GM23338 (cell line): ENCODE measurements around the gene TPBG. TPM values are rescaled to one million over a fixed set of nuclear protein-coding genes. Genes with fewer than 3 reads are reported as not detected.

Experiments
- ATAC-seq: fragments of 200-7000 bp; cut with Tn5 transposase; 3 replicates; pipeline ENCODE4 v1.9.1; 2020
- DNase-seq: peaks from one replicate; pipeline ENCODE4 v3.0.0-alpha.2; 2015; ENCODE audit warnings: low spot score
- H2AFZ ChIP-seq: fragments of 200-600 bp; sonication (generic); 2 replicates; pipeline ENCODE4 v1.8.0; 2016; ENCODE audit warnings: antibody characterized with exemption, mild to moderate bottlenecking, moderate library complexity
- H3F3A ChIP-seq: fragments of 200-600 bp; sonication (generic); replicated peaks from 2 replicates; pipeline ENCODE4 v1.8.0; 2017; ENCODE audit warnings: antibody characterized with exemption, mixed run types, low read depth
- H3K27ac ChIP-seq: fragments of 200-600 bp; sonication (generic); 2 replicates; pipeline ENCODE4 v1.6.1; 2016; ENCODE audit warnings: low read depth
- H3K27me3 ChIP-seq: fragments of 200-600 bp; sonication (generic); 2 replicates; pipeline ENCODE4 v1.8.0; 2016; ENCODE audit warnings: mild to moderate bottlenecking, mixed run types, moderate library complexity; ENCODE audit not compliant: insufficient read depth
- H3K36me3 ChIP-seq: fragments of 200-600 bp; sonication (generic); 2 replicates; pipeline ENCODE4 v1.8.0; 2016; ENCODE audit warnings: mild to moderate bottlenecking; ENCODE audit not compliant: insufficient read depth
- H3K4me1 ChIP-seq: fragments of 200-600 bp; sonication (generic); 2 replicates; pipeline ENCODE4 v1.8.0; 2016; ENCODE audit warnings: mild to moderate bottlenecking, moderate library complexity; ENCODE audit not compliant: insufficient read depth
- H3K4me2 ChIP-seq: fragments of 200-600 bp; sonication (generic); 2 replicates; pipeline ENCODE4 v1.7.1; 2017; ENCODE audit warnings: mixed run types
- H3K4me3 ChIP-seq: fragments of 200-600 bp; sonication (generic); 2 replicates; pipeline ENCODE4 v1.6.1; 2016; ENCODE audit warnings: mixed run types
- H3K79me2 ChIP-seq: fragments of 200-600 bp; sonication (generic); replicated peaks from 2 replicates; pipeline ENCODE4 v1.8.0; 2017; ENCODE audit warnings: mild to moderate bottlenecking; ENCODE audit not compliant: insufficient read depth
- H3K9me2 ChIP-seq: fragments of 200-600 bp; sonication (generic); 2 replicates; pipeline ENCODE4 v1.8.0; 2017; ENCODE audit not compliant: insufficient read depth
- H4K20me1 ChIP-seq: fragments of 200-600 bp; sonication (generic); replicated peaks from 2 replicates; pipeline ENCODE4 v1.8.0; 2017; ENCODE audit warnings: mild to moderate bottlenecking; ENCODE audit not compliant: insufficient read depth
- H3K27ac Mint-ChIP-seq: 2 replicates; pipeline ENCODE4 v1.8.0; 2020; ENCODE audit warnings: inconsistent platforms, mild to moderate bottlenecking, moderate library complexity, mixed read lengths
- H3K27me3 Mint-ChIP-seq: 3 replicates; pipeline ENCODE4 v1.8.0; 2022; ENCODE audit warnings: low read depth, mild to moderate bottlenecking, moderate library complexity, mixed read lengths, inconsistent platforms; ENCODE audit not compliant: insufficient read depth, poor library complexity
- H3K36me3 Mint-ChIP-seq: 3 replicates; pipeline ENCODE4 v1.8.0; 2021; ENCODE audit warnings: low read depth, mild to moderate bottlenecking, inconsistent platforms, moderate library complexity, mixed read lengths
- H3K4me1 Mint-ChIP-seq: 3 replicates; pipeline ENCODE4 v1.8.0; 2020; ENCODE audit warnings: mild to moderate bottlenecking, inconsistent platforms, mixed read lengths
- H3K4me3 Mint-ChIP-seq: 3 replicates; pipeline ENCODE4 v1.8.0; 2021; ENCODE audit warnings: moderate library complexity, mild to moderate bottlenecking, inconsistent platforms, mixed read lengths
- H3K9me3 Mint-ChIP-seq: 3 replicates; pipeline ENCODE4 v1.8.0; 2020; ENCODE audit warnings: moderate library complexity, mild to moderate bottlenecking, inconsistent platforms, mixed read lengths
- CREB1 ChIP-seq: fragments of 250-450 bp; sonication (Bioruptor Pico); IDR thresholded peaks from 2 replicates; pipeline ENCODE4 v1.5.0; 2020; ENCODE audit warnings: low read depth, mild to moderate bottlenecking, moderate library complexity
- ETS1 ChIP-seq: IDR thresholded peaks from 2 replicates; pipeline ENCODE4 v1.6.1; 2016; ENCODE audit warnings: antibody characterized with exemption
- EZH2 ChIP-seq: fragments of 200-600 bp; sonication (generic); IDR thresholded peaks from one replicate; pipeline ENCODE4 v1.8.0; 2017; ENCODE audit warnings: antibody characterized with exemption, mild to moderate bottlenecking, low read depth; ENCODE audit not compliant: unreplicated experiment
- EZH2phosphoT487 ChIP-seq: fragments of 200-600 bp; sonication (generic); IDR thresholded peaks from one replicate; pipeline ENCODE4 v1.8.1; 2018; ENCODE audit warnings: antibody characterized with exemption; ENCODE audit not compliant: unreplicated experiment
- JUNB ChIP-seq: IDR thresholded peaks from one replicate; pipeline ENCODE4 v1.6.1; 2016; ENCODE audit warnings: antibody characterized with exemption; ENCODE audit not compliant: unreplicated experiment
- NANOG ChIP-seq: IDR thresholded peaks from 2 replicates; pipeline ENCODE4 v1.6.1; 2016; ENCODE audit warnings: antibody characterized with exemption, borderline replicate concordance
- POLR2AphosphoS5 ChIP-seq: IDR thresholded peaks from 2 replicates; pipeline ENCODE4 v1.6.1; 2016; ENCODE audit warnings: antibody characterized with exemption, low read depth
- STAT1 ChIP-seq: IDR thresholded peaks from one replicate; pipeline ENCODE4 v1.6.1; 2016; ENCODE audit warnings: antibody characterized with exemption; ENCODE audit not compliant: unreplicated experiment
- ZNF114 ChIP-seq: fragments of 250-450 bp; sonication (Bioruptor Pico); IDR thresholded peaks from 2 replicates; pipeline ENCODE4 v1.5.0; 2020; ENCODE audit warnings: mild to moderate bottlenecking, moderate library complexity
- ZNF331 ChIP-seq: fragments of 250-450 bp; sonication (Bioruptor Pico); IDR thresholded peaks from 2 replicates; pipeline ENCODE4 v1.5.0; 2020; ENCODE audit warnings: low read depth, mild to moderate bottlenecking, moderate library complexity
- polyA plus RNA-seq: library from polyadenylated mRNA; unstranded; fragments of >200 nt; fragmentation: Nextera tagmentation; extraction: Ambion mirVana; gene quantifications from 2 replicates; pipeline ENCODE4 v1.2.1, GENCODE V29; 2016
- total RNA-seq: library from RNA; depleted of rRNA; stranded (reverse); fragments of >200 nt; shearing (Covaris generic); gene quantifications from 2 replicates; pipeline ENCODE4 v1.2.3, GENCODE V29; 2014
- TF ChIP-seq, protein P1 (sequence below), 2 experiments: fragments of 200-600 bp in 1 of 2; sonication (generic) in 1 of 2; conservative IDR thresholded peaks; 2 replicates each; pipeline versions ENCODE4 v1.5.1 to v1.6.1; 2016 to 2017; ENCODE audit warnings: antibody characterized with exemption in 2 of 2, low read depth in 2 of 2, mild to moderate bottlenecking in 2 of 2, moderate library complexity in 1 of 2
- TF ChIP-seq, protein P2 (sequence below): fragments of 250-450 bp; sonication (Bioruptor Pico); IDR thresholded peaks from 2 replicates; pipeline ENCODE4 v1.5.0; 2020; ENCODE audit warnings: mild to moderate bottlenecking, moderate library complexity
- TF ChIP-seq, protein P3 (sequence below): IDR thresholded peaks from one replicate; pipeline ENCODE4 v1.6.1; 2018; ENCODE audit warnings: antibody characterized with exemption; ENCODE audit not compliant: unreplicated experiment

TPBG gene
- total and polyA plus RNA-seq, 2 experiments from 2014 or later: 22.1 to 33.0 TPM

DNA sequence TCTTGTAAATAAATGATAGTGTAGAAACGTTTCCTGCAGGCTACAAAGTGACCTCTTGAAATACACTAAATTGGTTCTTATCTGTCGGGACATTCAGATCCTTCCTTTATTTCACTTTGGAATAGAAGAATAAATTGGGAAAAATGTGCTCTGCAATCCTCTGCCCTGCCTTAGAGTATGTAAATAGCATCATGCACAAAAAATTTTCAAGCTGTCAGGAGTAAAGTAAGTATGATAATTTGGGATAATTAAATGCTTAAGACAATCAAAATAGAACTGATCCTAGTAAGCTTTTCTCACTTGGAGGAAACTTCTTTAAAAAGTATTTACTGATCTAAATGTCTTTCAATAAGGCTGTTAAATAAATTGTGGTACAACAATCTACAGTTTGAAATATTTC lies 3.1 kb upstream of the TPBG start:
- Histone ChIP-seq H3K4me3 (no peak overlapping the region), H3K27ac (no peak overlapping the region), H2AFZ (no peak overlapping the region), H3K4me2 (no peak overlapping the region), H4K20me1 (no peaks in the 10 kb centered on the region), H3F3A (peaks cover 4% of the 10 kb centered on the region; the same call in 1 of the 2 replicates), H3K4me1 (peaks cover 10% of the 10 kb centered on the region), H3K79me2 (no peaks in the 10 kb centered on the region), H3K36me3 (no peaks in the 10 kb centered on the region), H3K27me3 (no peaks in the 10 kb centered on the region), H3K9me2 (no peaks in the 10 kb centered on the region)
- Mint-ChIP-seq H3K27me3 (peaks cover 7% of the 10 kb centered on the region), H3K9me3 (no peaks in the 10 kb centered on the region; the same call in 2 of the 3 replicates), H3K36me3 (peaks cover 1% of the 10 kb centered on the region; the same call in 2 of the 3 replicates), H3K27ac (no peak overlapping the region), H3K4me3 (no peak overlapping the region), H3K4me1 (peaks cover 7% of the 10 kb centered on the region; the same call in 2 of the 3 replicates)
- ATAC-seq: no peak
- TF ChIP-seq CREB1 (CRISPR knock-in tag) (no peak), ZNF114 (CRISPR knock-in tag) (no peak), STAT1 (no peak), NANOG (no peak), ZNF331 (CRISPR knock-in tag) (no peak), EZH2 (no peak), ETS1 (no peak), EZH2phosphoT487 (no peak), JUNB (no peak), POLR2AphosphoS5 (no peak)
- TF ChIP-seq, protein P1, sequence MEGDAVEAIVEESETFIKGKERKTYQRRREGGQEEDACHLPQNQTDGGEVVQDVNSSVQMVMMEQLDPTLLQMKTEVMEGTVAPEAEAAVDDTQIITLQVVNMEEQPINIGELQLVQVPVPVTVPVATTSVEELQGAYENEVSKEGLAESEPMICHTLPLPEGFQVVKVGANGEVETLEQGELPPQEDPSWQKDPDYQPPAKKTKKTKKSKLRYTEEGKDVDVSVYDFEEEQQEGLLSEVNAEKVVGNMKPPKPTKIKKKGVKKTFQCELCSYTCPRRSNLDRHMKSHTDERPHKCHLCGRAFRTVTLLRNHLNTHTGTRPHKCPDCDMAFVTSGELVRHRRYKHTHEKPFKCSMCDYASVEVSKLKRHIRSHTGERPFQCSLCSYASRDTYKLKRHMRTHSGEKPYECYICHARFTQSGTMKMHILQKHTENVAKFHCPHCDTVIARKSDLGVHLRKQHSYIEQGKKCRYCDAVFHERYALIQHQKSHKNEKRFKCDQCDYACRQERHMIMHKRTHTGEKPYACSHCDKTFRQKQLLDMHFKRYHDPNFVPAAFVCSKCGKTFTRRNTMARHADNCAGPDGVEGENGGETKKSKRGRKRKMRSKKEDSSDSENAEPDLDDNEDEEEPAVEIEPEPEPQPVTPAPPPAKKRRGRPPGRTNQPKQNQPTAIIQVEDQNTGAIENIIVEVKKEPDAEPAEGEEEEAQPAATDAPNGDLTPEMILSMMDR (conservative IDR thresholded peaks at IDR 0.05; ENCODE audit: low read depth in 2 of 2): no peak
- TF ChIP-seq, protein P2, sequence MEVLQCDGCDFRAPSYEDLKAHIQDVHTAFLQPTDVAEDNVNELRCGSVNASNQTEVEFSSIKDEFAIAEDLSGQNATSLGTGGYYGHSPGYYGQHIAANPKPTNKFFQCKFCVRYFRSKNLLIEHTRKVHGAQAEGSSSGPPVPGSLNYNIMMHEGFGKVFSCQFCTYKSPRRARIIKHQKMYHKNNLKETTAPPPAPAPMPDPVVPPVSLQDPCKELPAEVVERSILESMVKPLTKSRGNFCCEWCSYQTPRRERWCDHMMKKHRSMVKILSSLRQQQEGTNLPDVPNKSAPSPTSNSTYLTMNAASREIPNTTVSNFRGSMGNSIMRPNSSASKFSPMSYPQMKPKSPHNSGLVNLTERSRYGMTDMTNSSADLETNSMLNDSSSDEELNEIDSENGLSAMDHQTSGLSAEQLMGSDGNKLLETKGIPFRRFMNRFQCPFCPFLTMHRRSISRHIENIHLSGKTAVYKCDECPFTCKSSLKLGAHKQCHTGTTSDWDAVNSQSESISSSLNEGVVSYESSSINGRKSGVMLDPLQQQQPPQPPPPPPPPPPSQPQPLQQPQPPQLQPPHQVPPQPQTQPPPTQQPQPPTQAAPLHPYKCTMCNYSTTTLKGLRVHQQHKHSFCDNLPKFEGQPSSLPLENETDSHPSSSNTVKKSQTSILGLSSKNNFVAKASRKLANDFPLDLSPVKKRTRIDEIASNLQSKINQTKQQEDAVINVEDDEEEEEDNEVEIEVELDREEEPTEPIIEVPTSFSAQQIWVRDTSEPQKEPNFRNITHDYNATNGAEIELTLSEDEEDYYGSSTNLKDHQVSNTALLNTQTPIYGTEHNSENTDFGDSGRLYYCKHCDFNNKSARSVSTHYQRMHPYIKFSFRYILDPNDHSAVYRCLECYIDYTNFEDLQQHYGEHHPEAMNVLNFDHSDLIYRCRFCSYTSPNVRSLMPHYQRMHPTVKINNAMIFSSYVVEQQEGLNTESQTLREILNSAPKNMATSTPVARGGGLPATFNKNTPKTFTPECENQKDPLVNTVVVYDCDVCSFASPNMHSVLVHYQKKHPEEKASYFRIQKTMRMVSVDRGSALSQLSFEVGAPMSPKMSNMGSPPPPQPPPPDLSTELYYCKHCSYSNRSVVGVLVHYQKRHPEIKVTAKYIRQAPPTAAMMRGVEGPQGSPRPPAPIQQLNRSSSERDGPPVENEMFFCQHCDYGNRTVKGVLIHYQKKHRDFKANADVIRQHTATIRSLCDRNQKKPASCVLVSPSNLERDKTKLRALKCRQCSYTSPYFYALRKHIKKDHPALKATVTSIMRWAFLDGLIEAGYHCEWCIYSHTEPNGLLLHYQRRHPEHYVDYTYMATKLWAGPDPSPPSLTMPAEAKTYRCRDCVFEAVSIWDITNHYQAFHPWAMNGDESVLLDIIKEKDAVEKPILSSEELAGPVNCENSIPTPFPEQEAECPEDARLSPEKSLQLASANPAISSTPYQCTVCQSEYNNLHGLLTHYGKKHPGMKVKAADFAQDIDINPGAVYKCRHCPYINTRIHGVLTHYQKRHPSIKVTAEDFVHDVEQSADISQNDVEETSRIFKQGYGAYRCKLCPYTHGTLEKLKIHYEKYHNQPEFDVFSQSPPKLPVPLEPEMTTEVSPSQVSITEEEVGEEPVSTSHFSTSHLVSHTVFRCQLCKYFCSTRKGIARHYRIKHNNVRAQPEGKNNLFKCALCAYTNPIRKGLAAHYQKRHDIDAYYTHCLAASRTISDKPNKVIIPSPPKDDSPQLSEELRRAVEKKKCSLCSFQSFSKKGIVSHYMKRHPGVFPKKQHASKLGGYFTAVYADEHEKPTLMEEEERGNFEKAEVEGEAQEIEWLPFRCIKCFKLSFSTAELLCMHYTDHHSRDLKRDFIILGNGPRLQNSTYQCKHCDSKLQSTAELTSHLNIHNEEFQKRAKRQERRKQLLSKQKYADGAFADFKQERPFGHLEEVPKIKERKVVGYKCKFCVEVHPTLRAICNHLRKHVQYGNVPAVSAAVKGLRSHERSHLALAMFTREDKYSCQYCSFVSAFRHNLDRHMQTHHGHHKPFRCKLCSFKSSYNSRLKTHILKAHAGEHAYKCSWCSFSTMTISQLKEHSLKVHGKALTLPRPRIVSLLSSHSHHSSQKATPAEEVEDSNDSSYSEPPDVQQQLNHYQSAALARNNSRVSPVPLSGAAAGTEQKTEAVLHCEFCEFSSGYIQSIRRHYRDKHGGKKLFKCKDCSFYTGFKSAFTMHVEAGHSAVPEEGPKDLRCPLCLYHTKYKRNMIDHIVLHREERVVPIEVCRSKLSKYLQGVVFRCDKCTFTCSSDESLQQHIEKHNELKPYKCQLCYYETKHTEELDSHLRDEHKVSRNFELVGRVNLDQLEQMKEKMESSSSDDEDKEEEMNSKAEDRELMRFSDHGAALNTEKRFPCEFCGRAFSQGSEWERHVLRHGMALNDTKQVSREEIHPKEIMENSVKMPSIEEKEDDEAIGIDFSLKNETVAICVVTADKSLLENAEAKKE (CRISPR knock-in tag): no peak
- TF ChIP-seq, protein P3, sequence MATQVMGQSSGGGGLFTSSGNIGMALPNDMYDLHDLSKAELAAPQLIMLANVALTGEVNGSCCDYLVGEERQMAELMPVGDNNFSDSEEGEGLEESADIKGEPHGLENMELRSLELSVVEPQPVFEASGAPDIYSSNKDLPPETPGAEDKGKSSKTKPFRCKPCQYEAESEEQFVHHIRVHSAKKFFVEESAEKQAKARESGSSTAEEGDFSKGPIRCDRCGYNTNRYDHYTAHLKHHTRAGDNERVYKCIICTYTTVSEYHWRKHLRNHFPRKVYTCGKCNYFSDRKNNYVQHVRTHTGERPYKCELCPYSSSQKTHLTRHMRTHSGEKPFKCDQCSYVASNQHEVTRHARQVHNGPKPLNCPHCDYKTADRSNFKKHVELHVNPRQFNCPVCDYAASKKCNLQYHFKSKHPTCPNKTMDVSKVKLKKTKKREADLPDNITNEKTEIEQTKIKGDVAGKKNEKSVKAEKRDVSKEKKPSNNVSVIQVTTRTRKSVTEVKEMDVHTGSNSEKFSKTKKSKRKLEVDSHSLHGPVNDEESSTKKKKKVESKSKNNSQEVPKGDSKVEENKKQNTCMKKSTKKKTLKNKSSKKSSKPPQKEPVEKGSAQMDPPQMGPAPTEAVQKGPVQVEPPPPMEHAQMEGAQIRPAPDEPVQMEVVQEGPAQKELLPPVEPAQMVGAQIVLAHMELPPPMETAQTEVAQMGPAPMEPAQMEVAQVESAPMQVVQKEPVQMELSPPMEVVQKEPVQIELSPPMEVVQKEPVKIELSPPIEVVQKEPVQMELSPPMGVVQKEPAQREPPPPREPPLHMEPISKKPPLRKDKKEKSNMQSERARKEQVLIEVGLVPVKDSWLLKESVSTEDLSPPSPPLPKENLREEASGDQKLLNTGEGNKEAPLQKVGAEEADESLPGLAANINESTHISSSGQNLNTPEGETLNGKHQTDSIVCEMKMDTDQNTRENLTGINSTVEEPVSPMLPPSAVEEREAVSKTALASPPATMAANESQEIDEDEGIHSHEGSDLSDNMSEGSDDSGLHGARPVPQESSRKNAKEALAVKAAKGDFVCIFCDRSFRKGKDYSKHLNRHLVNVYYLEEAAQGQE: no peak
- DNase-seq: no peak
